ENCODE measurements around the gene HEBP1.
A peak's percentile ranks its signal among the peaks of the same experiment; 100 is the strongest.

HEBP1 gene

GRCh38 chr12:13023811-13024530, 23.9 kb upstream of the HEBP1 start:
- no peak for DNase-seq (ENCODE audit: low read depth in 2 of 2)

GRCh38 chr12:13022851-13023271, 22.8 kb upstream of the HEBP1 start:
- DNase-seq (ENCODE audit: low read depth in 2 of 2) = no peak

GRCh38 chr12:13011098-13011497, 11.0 kb upstream of the HEBP1 start:
- DNase-seq (ENCODE audit: low read depth in 2 of 2) = no peak

- DNase-seq (ENCODE audit: low read depth in 2 of 2) = no peak
Observed at GRCh38 chr12:13008741-13009380, 8.8 kb upstream of the HEBP1 start.

DNA sequence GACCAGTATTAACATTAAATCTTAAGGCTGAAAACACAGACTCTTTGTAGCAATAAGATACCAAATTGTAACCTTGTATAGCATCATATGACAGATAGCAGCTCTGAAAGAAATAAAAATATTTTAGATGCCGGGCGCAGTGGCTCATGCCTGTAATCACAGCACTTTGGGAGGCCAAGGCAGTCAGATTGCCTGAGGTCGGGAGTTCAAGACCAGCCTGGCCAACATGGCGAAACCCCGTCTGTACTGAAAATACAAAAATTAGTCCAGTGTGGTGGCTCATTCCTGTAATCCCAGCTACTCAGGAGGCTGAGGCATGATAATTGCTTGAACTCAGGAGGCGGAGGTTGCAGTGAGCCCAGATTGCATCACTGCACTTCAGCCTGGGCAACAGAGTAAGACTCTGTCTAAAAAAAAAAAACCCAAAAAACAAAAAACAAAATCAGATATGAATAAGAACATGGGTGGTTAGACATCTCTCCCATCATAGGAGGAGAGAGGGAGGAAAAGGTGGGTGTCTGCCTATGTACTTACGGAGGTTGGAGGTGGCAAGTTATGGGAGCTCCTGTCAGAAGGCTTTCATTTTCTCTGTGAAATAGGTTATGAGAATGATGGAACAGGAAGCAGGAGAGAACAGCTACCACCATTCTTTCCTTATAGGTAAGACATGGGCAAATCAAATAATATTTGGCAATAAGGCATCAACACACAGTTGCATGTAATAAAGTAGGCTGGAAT, 7.6 kb upstream of the HEBP1 start:
- DNase-seq (ENCODE audit: low read depth in 2 of 2) = no peak

DNA sequence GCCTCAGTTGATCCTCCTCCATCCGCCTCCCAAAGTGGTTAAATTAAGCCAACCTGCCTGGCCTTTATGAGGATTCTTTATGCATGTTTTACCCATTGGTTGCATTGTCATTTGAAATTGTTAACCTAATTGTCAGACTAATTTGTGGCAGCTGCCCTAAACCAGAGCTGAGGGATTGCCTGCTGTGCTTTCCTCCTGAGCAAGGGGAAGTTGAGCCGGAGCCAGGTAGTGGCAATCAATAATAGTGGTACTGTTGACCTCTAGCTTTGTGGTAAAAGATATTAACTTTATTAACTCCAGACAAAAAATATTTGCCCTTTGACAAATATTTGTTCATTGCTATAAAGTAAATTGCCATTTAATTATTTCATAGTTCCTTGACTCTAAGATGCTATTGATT, 5.6 kb upstream of the HEBP1 start:
- no peak for DNase-seq (ENCODE audit: low read depth in 2 of 2)

- no peak for DNase-seq (ENCODE audit: low read depth in 2 of 2)
Observed at GRCh38 chr12:13004986-13005385, 4.9 kb upstream of the HEBP1 start.

- DNase-seq (ENCODE audit: low read depth in 2 of 2) = no peak
Observed at GRCh38 chr12:13004361-13004760, 4.3 kb upstream of the HEBP1 start.

GRCh38 chr12:13002301-13003097, 2.4 kb upstream of the HEBP1 start:
- DNase-seq (ENCODE audit: low read depth in 2 of 2) = no peak

GRCh38 chr12:13001775-13002040, 1.6 kb upstream of the HEBP1 start:
- no peak for DNase-seq (ENCODE audit: low read depth in 2 of 2)

DNA sequence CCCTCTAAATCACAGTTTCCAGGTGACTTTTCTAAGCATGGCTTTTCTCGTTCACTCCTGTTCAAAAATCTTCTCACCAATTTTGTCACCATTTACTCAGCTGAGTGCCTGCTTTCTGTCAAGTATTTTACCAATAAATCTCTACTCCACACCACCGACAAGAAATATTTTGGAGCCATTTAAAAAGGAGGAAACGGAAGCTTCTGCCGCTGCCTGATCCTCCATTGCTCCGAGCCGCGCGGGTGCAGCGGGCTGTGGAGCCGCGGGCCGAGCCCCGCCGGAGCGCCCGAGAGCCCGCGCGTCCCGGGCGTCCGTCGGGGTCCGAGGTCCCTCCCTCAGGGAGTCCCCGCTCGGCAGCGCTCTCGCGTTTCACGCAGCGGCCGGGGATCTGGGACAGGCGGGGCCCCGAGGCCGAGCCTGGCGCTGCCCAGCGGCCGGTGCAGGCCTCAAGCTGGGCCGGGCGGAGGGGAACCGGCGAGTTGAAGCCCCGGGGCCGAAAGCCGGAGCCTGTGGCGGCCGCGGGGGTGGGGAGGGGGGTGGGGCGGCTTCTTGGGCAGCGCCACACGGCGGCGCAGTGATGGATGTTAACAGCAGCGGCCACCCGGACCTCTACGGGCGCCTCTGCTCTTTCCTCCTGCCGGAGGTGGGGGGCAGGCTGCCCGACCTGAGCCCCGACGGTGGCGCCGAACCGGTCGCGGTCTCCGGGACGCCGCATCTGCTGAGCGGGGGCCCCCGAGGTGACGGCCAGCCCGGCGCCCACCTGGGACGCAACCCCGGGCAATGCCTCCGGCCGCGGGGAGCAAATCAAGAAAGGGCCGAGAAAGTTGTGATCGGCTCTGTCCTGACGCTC, 1.1 kb upstream of the HEBP1 start:
- DNase-seq (ENCODE audit: low read depth in 2 of 2) = no peak

- DNase-seq (ENCODE audit: low read depth in 2 of 2) = peak in 1 of 2 experiments; percentile 31
Observed at GRCh38 chr12:13000616-13000924, 505 bp upstream of the HEBP1 start.

DNA sequence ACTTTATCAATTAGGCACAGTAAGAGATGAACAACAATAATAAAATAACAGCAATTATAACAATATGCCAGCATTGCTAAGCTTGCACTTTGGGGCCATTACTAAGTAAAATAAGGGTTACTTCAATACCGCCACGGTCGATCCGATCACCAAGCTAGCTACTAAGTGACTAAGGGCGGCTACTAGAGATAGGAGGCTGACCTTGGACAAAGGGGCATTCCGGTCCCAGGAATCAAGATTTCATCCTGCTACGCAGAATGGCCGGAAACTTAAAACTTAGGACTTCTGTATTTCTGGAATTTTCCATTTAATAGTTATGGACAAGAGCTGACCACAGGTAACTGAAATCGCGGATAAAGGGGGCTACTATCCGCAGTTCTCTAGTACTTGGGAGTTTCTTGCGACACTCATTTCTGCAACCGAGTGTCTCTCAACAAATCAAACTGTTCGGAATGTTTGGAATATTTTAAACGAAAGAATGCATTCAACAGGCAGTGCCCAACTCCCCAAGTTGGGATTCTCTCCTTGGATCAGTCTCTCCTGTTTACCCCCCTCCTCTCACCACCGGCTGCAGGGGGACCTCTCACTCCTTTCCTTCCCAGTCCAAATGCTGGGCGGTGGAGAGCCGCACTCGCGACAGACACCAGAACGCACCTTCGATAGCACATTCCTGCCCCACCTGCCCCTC, 650 bp downstream of the HEBP1 start:
- peak in 1 of 2 experiments; percentile 11 for DNase-seq (ENCODE audit: low read depth in 2 of 2)

- no peak for DNase-seq (ENCODE audit: low read depth in 2 of 2)
Observed at GRCh38 chr12:12998248-12998647, 1.8 kb downstream of the HEBP1 start.

- DNase-seq (ENCODE audit: low read depth in 2 of 2) = no peak
Observed at GRCh38 chr12:12997734-12998133, 2.3 kb downstream of the HEBP1 start.

GRCh38 chr12:12997156-12997555, 2.9 kb downstream of the HEBP1 start:
- no peak for DNase-seq (ENCODE audit: low read depth in 2 of 2)

- no peak for DNase-seq (ENCODE audit: low read depth in 2 of 2)
Observed at GRCh38 chr12:12996209-12996608, 3.9 kb downstream of the HEBP1 start.

- DNase-seq (ENCODE audit: low read depth in 2 of 2) = no peak
Observed at GRCh38 chr12:12995088-12995487, 5.0 kb downstream of the HEBP1 start.

DNA sequence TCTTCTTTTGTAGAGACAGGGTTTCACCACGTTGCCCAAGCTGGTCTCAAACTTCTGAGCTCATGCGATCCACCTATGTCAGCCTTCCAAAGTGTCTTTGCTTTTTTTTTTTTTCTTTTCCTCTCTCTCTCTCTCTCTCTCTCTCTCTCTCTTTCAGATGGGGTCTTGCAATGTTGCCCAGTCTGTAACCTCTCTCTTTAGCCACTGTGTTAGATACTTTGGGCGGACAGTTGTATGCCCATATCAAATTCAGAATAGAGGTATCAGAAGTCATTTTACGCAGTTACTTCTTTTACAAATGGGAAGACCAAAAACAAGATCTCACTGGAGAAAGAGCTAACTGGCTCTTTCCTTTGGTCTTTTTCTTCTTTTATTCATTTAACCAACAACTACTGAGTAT, 6.7 kb downstream of the HEBP1 start:
- no peak for DNase-seq (ENCODE audit: low read depth in 2 of 2)

GRCh38 chr12:12992418-12993130, 7.5 kb downstream of the HEBP1 start:
- DNase-seq (ENCODE audit: low read depth in 2 of 2) = no peak

Data from stimulated activated CD4-positive, alpha-beta T cell treated with anti-CD3 and anti-CD28 coated beads, Interleukin-12 subunit alpha, Interleukin-12 subunit beta, amount 100 ng/mL, for 24 hours (primary cell).